ENCODE data around the gene NSRP1.

NSRP1 gene

GRCh38 chr17:30112794-30113193 lies 3.8 kb upstream of the NSRP1 start:
- Histone ChIP-seq H3K36me3 (ENCODE audit: control insufficient read depth in 2 of 2, insufficient read depth in 1 of 2, low read length in 2 of 2) (no peaks in the 10 kb centered on the region), H3K4me3 (ENCODE audit: low read depth, low read length) (no peak overlapping the region), H3K27ac (ENCODE audit: extremely low read depth, low read depth, low read length) (no peak overlapping the region), H3K4me1 (ENCODE audit: control insufficient read depth, insufficient read depth, low read length) (peaks cover 11% of the 10 kb centered on the region), H3K9me3 (ENCODE audit: control insufficient read depth, insufficient read depth, low read depth, low read length) (no peaks in the 10 kb centered on the region)
- CTCF ChIA-PET: interaction anchor here (0.8 to 8.1 kb wide), 3 partner anchors 8 to 18 kb away, joined by 3 to 108 read pairs (median 3); no protein-coding TSS in a partner anchor
- POLR2A ChIA-PET: interaction anchor here (1.8 kb wide), 1 partner anchor 8 kb away, joined by 8 read pairs; no protein-coding TSS in a partner anchor
- TF ChIP-seq ZBTB8A (tag by site-specific recombination; IDR thresholded peaks at IDR 0.05) (no peak), ZFHX2 (tag by site-specific recombination; conservative IDR thresholded peaks at IDR 0.05) (no peak), ZNF37A (tag by site-specific recombination; IDR thresholded peaks at IDR 0.05) (no peak), ZNF501 (tag by site-specific recombination; IDR thresholded peaks at IDR 0.05) (no peak), PRDM10 (tag by site-specific recombination; IDR thresholded peaks at IDR 0.05) (no peak), ZBTB6 (tag by site-specific recombination; IDR thresholded peaks at IDR 0.05) (no peak), IKZF3 (tag by site-specific recombination; IDR thresholded peaks at IDR 0.05) (no peak), ZNF26 (tag by site-specific recombination; IDR thresholded peaks at IDR 0.05) (no peak), PATZ1 (tag by site-specific recombination; IDR thresholded peaks at IDR 0.05) (no peak), ZBTB26 (tag by site-specific recombination; optimal IDR thresholded peaks at IDR 0.05) (no peak), ZNF76 (tag by site-specific recombination; IDR thresholded peaks at IDR 0.05; ENCODE audit: borderline replicate concordance, low read depth) (no peak), ZNF629 (tag by site-specific recombination; IDR thresholded peaks at IDR 0.05) (no peak), ZIC2 (tag by site-specific recombination; IDR thresholded peaks at IDR 0.05) (no peak), ZSCAN4 (tag by site-specific recombination; IDR thresholded peaks at IDR 0.05) (no peak), ZNF571 (tag by site-specific recombination; IDR thresholded peaks at IDR 0.05) (no peak), ZNF132 (tag by site-specific recombination; IDR thresholded peaks at IDR 0.05; ENCODE audit: borderline replicate concordance) (no peak), ZNF488 (tag by site-specific recombination; IDR thresholded peaks at IDR 0.05) (no peak), ZNF785 (tag by site-specific recombination; IDR thresholded peaks at IDR 0.05) (no peak)
